K562 (cell line): ENCODE data around the gene TCF20. TPM values are rescaled to one million over a fixed set of nuclear protein-coding genes. Genes with fewer than 3 reads are reported as not detected.

ENCODE experiments used
- CBFA2T3 ChIP-seq: fragments of 450-650 bp; IDR thresholded peaks from 2 replicates; pipeline ENCODE4 v1.6.1; 2017
- CXXC5 ChIP-seq: fragments of 250-450 bp; sonication (Bioruptor Pico); IDR thresholded peaks from 2 replicates; pipeline ENCODE4 v1.8.0; 2022; ENCODE audit warnings: inconsistent platforms, mild to moderate bottlenecking, moderate library complexity
- ESRRA ChIP-seq: fragments of 450-650 bp; IDR thresholded peaks from 2 replicates; pipeline ENCODE4 v1.6.1; 2014; ENCODE audit warnings: low read depth, mild to moderate bottlenecking, moderate library complexity, borderline replicate concordance
- ETV6 ChIP-seq, 3 experiments: fragments of 150-350 bp in 1 of 3; sonication (generic) in 1 of 3; formaldehyde crosslinking in 1 of 3; IDR thresholded peaks; 2 replicates each; pipeline versions ENCODE4 v1.6.1 to v1.8.0; 2014 to 2022; ENCODE audit warnings: borderline replicate concordance in 2 of 3, low read depth in 2 of 3, antibody characterized with exemption in 1 of 3, low read length in 1 of 3, mild to moderate bottlenecking in 1 of 3, missing genetic modification reagents in 1 of 3
- HMGN3 ChIP-seq: IDR thresholded peaks from 2 replicates; pipeline ENCODE4 v1.6.1; 2011; ENCODE audit warnings: borderline replicate concordance, low read depth, mild to moderate bottlenecking, mixed read lengths, low read length; ENCODE audit not compliant: insufficient read length; ENCODE audit errors: extremely low read depth
- MAZ ChIP-seq, 2 experiments: fragments of 450-650 bp in 1 of 2; sonication (generic) in 1 of 2; formaldehyde crosslinking; IDR thresholded peaks in 1 of 2; conservative IDR thresholded peaks in 1 of 2; 2 replicates each; pipeline versions ENCODE4 v1.4.0 to v1.5.0; 2020; ENCODE audit warnings: mild to moderate bottlenecking in 1 of 2, missing genetic modification reagents in 1 of 2
- MYBL2 ChIP-seq, 2 experiments: fragments of 450-650 bp in 1 of 2; sonication (generic) in 1 of 2; formaldehyde crosslinking in 1 of 2; IDR thresholded peaks; 2 replicates each; pipeline versions ENCODE4 v1.6.1 to v1.8.1; 2017 to 2022; ENCODE audit warnings: borderline replicate concordance in 1 of 2, inconsistent platforms in 1 of 2, low read depth in 1 of 2, mild to moderate bottlenecking in 1 of 2, missing genetic modification reagents in 1 of 2, moderate library complexity in 1 of 2
- PHTF2 ChIP-seq: fragments of 250-450 bp; sonication (Bioruptor Pico); IDR thresholded peaks from 2 replicates; pipeline ENCODE4 v1.5.0; 2021; ENCODE audit warnings: mild to moderate bottlenecking
- RB1 ChIP-seq: fragments of 450-650 bp; IDR thresholded peaks from 2 replicates; pipeline ENCODE4 v1.6.1; 2017; ENCODE audit warnings: low read depth, mild to moderate bottlenecking
- RCOR1 ChIP-seq, 2 experiments: IDR thresholded peaks; 2 replicates each; pipeline ENCODE4 v1.6.1; 2012; ENCODE audit warnings: low read depth in 2 of 2, low read length in 2 of 2, borderline replicate concordance in 1 of 2, improper control_type of control experiment in 1 of 2
- RHOXF2B ChIP-seq: fragments of 250-450 bp; sonication (Bioruptor Pico); conservative IDR thresholded peaks from 2 replicates; pipeline ENCODE4 v1.5.1; 2021
- SRSF1 ChIP-seq: fragments of 200-400 bp; formaldehyde crosslinking; IDR thresholded peaks from 2 replicates; pipeline ENCODE4 v1.6.1; 2017; ENCODE audit warnings: mild to moderate bottlenecking, low read depth, low read length, moderate library complexity
- SRSF9 ChIP-seq: fragments of 200-400 bp; formaldehyde crosslinking; IDR thresholded peaks from 2 replicates; pipeline ENCODE4 v1.6.1; 2017; ENCODE audit warnings: low read depth, low read length, borderline replicate concordance
- TRIM28 ChIP-seq: fragments of 450-650 bp; IDR thresholded peaks from 2 replicates; pipeline ENCODE4 v1.6.1; 2017
- XRCC5 ChIP-seq: fragments of 200-400 bp; formaldehyde crosslinking; IDR thresholded peaks from 2 replicates; pipeline ENCODE4 v1.6.1; 2017; ENCODE audit warnings: low read depth, mild to moderate bottlenecking, low read length
- ZBTB8A ChIP-seq: fragments of 450-650 bp; IDR thresholded peaks from 2 replicates; pipeline ENCODE4 v1.6.1; 2018; ENCODE audit warnings: mild to moderate bottlenecking, moderate library complexity; ENCODE audit not compliant: partially characterized antibody
- ZNF444 ChIP-seq: fragments of 250-450 bp; sonication (Bioruptor Pico); IDR thresholded peaks from 2 replicates; pipeline ENCODE4 v1.4.0; 2020; ENCODE audit warnings: mild to moderate bottlenecking, moderate library complexity
- ZNF644 ChIP-seq: fragments of 200-800 bp; sonication (Bioruptor generic); IDR thresholded peaks from 2 replicates; pipeline ENCODE4 v1.6.1; 2016; ENCODE audit warnings: low read depth, missing genetic modification characterization, missing compliant biosample characterization
- ZNF707 ChIP-seq: fragments of 250-450 bp; sonication (Bioruptor Pico); conservative IDR thresholded peaks from 2 replicates; pipeline ENCODE4 v1.8.0; 2022; ENCODE audit warnings: inconsistent platforms, mild to moderate bottlenecking, moderate library complexity
- polyA plus RNA-seq, 8 experiments: library from polyadenylated mRNA; depleted of rRNA in 4 of 8; stranded (reverse) in 5 of 8; unstranded in 3 of 8; fragments of >200 nt; fragmentation: Nextera tagmentation in 2 of 8; fragmentation: Illumina TruSeq in 1 of 8; extraction: Ambion mirVana in 2 of 8; extraction: Trizol in 1 of 8; gene quantifications; 2 replicates each; pipeline versions ENCODE4 v1.2.1 to v1.2.3, GENCODE V29; 2011 to 2014; ENCODE audit warnings: inconsistent platforms in 1 of 8, missing spikeins in 1 of 8
- total RNA-seq, 7 experiments: library from RNA; depleted of rRNA in 6 of 7; stranded (reverse); fragments of >200 nt in 6 of 7; fragmentation: Illumina TruSeq in 2 of 7; extraction: Trizol in 2 of 7; gene quantifications; 2 replicates each; pipeline versions ENCODE4 v1.2.1 to v1.2.3, GENCODE V29; 2011 to 2021; ENCODE audit warnings: low replicate concordance in 1 of 7
- TF ChIP-seq, protein P1 (sequence below): fragments of 450-650 bp; formaldehyde crosslinking; IDR thresholded peaks from 2 replicates; pipeline ENCODE4 v1.4.0; 2022; ENCODE audit warnings: mild to moderate bottlenecking, moderate library complexity
- TF ChIP-seq, protein P2 (sequence below): fragments of 150-350 bp; IDR thresholded peaks from 2 replicates; pipeline ENCODE4 v1.6.1; 2014; ENCODE audit warnings: low read depth, mild to moderate bottlenecking, low read length, borderline replicate concordance

Gene TCF20
- total and polyA plus RNA-seq, 9 of the 15 experiments (the other 6 are each of a cell fraction or from before 2014, with no cell fraction given), result 0.35 to 43.6 (median 17.5) TPM

DNA sequence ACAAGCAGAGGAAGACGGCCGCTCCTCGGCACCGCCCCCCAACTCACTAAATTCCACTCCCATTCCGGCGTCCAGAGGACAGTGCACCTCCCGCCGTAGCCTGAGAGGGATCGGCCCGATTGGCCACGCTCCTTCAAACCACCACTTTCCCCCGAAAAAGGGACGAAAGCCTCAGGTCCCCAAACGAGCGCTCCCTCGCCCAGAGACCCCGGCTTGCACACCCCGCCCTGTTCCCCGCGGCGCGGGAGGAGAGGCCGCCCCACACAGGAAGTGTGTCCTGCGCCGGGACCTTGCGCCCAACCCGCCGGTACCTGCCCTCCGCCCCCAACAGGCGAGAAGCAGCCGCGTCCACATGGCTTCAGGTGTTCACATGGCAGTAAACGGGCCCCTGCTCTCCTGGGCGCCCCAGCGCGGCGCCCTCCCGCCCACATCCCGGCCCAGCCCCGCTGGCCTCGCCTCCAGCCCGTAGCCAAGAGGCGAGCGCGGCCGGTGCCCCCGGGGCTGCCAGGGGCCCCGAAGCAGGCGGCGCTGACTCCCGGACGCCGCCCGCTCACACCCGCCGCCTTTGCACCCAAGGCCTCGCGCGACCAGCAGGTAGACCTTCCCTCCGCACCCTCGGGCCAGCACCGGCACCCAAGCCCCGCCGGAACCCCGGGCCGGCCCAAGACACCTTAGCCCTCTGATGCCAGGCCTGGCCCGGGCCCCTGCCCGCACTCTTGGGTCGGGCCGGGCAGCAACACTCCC lies 849 bp downstream of the TCF20 start (continued):
- TF ChIP-seq RHOXF2B (CRISPR knock-in tag) (no peak), MAZ (CRISPR knock-in tag; conservative IDR thresholded peaks at IDR 0.05 in 1 of 2, IDR thresholded peaks at IDR 0.05 in 1 of 2) (peak in 1 of 2 experiments; percentile 14; a peak in 1 of 4 replicates), TRIM28 (no peak), SRSF1 (no peak), ETV6 (IDR thresholded peaks at IDR 0.05; ENCODE audit: borderline replicate concordance in 1 of 2, low read depth in 2 of 2, low read length in 1 of 2) (no peak), ETV6 (CRISPR knock-in tag; IDR thresholded peaks at IDR 0.05; ENCODE audit: borderline replicate concordance) (no peak), RCOR1 (IDR thresholded peaks at IDR 0.05; ENCODE audit: borderline replicate concordance in 1 of 2, low read depth in 2 of 2, low read length in 2 of 2) (no peak), CXXC5 (CRISPR knock-in tag) (peak; percentile 56; the same call in 1 of the 2 replicates), ZBTB8A (no peak), MYBL2 (IDR thresholded peaks at IDR 0.05; ENCODE audit: low read depth) (no peak), MYBL2 (CRISPR knock-in tag; IDR thresholded peaks at IDR 0.05; ENCODE audit: borderline replicate concordance) (no peak), XRCC5 (no peak), ESRRA (no peak), ZNF644 (tag) (no peak), ZNF707 (no peak), ZNF444 (no peak), CBFA2T3 (no peak), HMGN3 (peak; percentile 19), PHTF2 (CRISPR knock-in tag) (no peak), SRSF9 (no peak), RB1 (peak; percentile 40; the same call in 1 of the 2 replicates)
- TF ChIP-seq, protein P1, sequence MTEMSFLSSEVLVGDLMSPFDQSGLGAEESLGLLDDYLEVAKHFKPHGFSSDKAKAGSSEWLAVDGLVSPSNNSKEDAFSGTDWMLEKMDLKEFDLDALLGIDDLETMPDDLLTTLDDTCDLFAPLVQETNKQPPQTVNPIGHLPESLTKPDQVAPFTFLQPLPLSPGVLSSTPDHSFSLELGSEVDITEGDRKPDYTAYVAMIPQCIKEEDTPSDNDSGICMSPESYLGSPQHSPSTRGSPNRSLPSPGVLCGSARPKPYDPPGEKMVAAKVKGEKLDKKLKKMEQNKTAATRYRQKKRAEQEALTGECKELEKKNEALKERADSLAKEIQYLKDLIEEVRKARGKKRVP, result no peak
- TF ChIP-seq, protein P2, sequence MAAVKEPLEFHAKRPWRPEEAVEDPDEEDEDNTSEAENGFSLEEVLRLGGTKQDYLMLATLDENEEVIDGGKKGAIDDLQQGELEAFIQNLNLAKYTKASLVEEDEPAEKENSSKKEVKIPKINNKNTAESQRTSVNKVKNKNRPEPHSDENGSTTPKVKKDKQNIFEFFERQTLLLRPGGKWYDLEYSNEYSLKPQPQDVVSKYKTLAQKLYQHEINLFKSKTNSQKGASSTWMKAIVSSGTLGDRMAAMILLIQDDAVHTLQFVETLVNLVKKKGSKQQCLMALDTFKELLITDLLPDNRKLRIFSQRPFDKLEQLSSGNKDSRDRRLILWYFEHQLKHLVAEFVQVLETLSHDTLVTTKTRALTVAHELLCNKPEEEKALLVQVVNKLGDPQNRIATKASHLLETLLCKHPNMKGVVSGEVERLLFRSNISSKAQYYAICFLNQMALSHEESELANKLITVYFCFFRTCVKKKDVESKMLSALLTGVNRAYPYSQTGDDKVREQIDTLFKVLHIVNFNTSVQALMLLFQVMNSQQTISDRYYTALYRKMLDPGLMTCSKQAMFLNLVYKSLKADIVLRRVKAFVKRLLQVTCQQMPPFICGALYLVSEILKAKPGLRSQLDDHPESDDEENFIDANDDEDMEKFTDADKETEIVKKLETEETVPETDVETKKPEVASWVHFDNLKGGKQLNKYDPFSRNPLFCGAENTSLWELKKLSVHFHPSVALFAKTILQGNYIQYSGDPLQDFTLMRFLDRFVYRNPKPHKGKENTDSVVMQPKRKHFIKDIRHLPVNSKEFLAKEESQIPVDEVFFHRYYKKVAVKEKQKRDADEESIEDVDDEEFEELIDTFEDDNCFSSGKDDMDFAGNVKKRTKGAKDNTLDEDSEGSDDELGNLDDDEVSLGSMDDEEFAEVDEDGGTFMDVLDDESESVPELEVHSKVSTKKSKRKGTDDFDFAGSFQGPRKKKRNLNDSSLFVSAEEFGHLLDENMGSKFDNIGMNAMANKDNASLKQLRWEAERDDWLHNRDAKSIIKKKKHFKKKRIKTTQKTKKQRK, result no peak
